PC-3 (cell line): ENCODE data around the gene CAVIN3.

Source experiments
- CTCF ChIP-seq: fragments of 300-600 bp; sonication (generic); conservative IDR thresholded peaks from 2 replicates; pipeline ENCODE4 v1.5.1; 2017; ENCODE audit warnings: antibody characterized with exemption, low read depth, mild to moderate bottlenecking, low read length
- EZH2 ChIP-seq: fragments of 300-600 bp; sonication (generic); IDR thresholded peaks from one replicate; pipeline ENCODE4 v1.6.1; 2017; ENCODE audit warnings: antibody characterized with exemption, mild to moderate bottlenecking, low read length; ENCODE audit not compliant: unreplicated experiment
- EZH2phosphoT487 ChIP-seq: fragments of 300-600 bp; sonication (generic); IDR thresholded peaks from 2 replicates; pipeline ENCODE4 v1.6.1; 2018; ENCODE audit warnings: mild to moderate bottlenecking, antibody characterized with exemption, low read length, borderline replicate concordance

- TF ChIP-seq CTCF = no peak
- TF ChIP-seq EZH2 = no peak
- TF ChIP-seq EZH2phosphoT487 = no peak
These were observed 12.4 kb downstream of the CAVIN3 start for GRCh38 chr11:6307876-6308275.
